Measurements from ENCODE around the gene LRRC61.
A peak's percentile ranks its signal among the peaks of the same experiment; 100 is the strongest.

The LRRC61 gene

DNA sequence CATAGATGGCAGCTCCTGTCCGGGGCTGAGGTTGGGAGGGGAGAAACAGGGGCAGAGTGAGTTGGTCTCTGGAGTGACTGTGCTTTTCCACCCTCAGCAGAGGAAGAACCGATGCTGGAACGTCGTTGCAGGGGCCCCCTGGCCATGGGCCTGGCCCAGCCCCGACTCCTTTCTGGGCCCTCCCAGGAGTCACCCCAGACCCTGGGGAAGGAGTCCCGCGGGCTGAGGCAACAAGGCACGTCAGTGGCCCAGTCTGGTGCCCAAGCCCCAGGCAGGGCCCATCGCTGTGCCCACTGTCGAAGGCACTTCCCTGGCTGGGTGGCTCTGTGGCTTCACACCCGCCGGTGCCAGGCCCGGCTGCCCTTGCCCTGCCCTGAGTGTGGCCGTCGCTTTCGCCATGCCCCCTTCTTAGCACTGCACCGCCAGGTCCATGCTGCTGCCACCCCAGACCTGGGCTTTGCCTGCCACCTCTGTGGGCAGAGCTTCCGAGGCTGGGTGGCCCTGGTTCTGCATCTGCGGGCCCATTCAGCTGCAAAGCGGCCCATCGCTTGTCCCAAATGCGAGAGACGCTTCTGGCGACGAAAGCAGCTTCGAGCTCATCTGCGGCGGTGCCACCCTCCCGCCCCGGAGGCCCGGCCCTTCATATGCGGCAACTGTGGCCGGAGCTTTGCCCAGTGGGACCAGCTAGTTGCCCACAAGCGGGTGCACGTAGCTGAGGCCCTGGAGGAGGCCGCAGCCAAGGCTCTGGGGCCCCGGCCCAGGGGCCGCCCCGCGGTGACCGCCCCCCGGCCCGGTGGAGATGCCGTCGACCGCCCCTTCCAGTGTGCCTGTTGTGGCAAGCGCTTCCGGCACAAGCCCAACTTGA lies 48.2 kb downstream of the LRRC61 start:
- no peak for DNase-seq (ENCODE audit: low spot score)

DNA sequence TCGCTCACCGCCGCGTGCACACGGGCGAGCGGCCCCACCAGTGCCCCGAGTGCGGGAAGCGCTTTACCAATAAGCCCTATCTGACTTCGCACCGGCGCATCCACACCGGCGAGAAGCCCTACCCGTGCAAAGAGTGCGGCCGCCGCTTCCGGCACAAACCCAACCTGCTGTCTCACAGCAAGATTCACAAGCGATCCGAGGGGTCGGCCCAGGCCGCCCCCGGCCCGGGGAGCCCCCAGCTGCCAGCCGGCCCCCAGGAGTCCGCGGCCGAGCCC lies 48.8 kb downstream of the LRRC61 start:
- DNase-seq (ENCODE audit: low spot score) = no peak

DNA sequence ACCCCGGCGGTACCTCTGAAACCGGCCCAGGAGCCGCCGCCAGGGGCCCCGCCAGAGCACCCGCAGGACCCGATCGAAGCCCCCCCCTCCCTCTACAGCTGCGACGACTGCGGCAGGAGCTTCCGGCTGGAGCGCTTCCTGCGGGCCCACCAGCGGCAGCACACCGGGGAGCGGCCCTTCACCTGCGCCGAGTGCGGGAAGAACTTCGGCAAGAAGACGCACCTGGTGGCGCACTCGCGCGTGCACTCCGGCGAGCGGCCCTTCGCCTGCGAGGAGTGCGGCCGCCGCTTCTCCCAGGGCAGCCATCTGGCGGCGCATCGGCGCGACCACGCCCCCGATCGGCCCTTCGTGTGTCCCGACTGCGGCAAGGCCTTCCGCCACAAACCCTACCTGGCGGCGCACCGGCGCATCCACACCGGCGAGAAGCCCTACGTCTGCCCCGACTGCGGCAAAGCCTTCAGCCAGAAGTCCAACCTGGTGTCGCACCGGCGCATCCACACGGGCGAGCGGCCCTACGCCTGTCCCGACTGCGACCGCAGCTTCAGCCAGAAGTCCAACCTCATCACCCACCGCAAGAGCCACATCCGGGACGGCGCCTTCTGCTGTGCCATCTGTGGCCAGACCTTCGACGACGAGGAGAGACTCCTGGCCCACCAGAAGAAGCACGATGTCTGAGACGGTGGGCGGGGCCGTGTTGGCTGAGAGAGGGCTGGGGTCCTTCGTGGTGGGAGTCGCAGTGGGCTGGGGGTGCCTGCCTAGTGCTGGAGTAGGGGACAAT lies 49.3 kb downstream of the LRRC61 start:
- no peak for DNase-seq (ENCODE audit: low spot score)

DNA sequence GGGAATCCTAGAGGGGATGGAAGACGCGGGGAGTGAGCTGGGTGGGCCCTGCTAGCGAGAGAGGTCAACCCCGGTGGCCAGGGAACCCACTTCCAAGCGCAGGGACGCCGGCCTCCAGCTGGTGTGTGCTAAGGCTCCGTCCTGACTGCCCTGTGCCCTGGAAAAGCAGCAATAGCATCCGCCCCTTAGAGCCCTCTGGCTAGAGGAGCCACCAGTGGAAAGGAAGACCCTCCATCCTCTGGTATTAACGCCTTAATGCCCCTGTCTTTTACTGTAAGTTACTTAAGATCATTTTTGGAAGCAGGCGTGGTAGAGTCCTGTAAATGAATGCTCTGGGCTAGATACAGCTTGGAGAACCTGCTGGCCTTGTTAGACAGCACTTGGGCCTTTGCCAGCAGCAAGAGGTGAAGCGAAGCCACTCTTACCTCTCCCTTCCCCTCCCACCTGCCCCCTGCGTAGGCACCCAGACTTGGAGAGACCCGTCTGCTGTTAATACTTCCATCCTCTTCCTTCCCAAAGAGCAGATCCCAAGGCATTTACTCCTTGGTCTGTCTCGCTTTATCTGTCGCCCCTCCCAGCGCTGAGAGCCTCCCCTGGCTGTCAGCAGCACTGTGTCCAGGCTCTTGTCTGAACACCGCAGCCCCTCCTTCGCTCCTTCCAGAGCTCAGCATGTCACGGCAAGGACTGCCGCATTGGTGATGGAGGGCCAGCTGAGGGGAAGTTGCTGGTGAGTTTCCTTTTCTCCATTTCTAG lies 50.1 kb downstream of the LRRC61 start:
- no peak for DNase-seq (ENCODE audit: low spot score)

DNA sequence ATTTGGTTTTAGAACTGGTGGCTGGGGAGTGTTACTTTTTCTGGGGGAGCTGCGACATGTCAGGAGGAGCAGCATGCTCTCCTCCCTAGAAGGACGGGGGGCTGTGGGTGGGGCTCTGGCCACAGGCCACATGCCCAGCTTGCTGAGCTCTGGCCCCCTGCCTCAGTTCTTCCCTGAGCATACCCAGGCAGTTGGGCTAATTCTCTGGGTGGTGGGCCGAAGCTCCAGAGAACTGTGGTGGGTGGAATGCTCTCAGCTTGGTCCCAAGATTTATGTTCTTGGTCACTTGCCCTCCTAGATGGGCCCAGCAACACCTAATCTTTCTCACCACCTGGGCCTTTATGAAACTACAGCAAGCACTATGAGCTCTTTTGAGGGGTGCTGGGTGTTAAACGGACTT lies 50.9 kb downstream of the LRRC61 start:
- DNase-seq (ENCODE audit: low spot score) = no peak

DNA sequence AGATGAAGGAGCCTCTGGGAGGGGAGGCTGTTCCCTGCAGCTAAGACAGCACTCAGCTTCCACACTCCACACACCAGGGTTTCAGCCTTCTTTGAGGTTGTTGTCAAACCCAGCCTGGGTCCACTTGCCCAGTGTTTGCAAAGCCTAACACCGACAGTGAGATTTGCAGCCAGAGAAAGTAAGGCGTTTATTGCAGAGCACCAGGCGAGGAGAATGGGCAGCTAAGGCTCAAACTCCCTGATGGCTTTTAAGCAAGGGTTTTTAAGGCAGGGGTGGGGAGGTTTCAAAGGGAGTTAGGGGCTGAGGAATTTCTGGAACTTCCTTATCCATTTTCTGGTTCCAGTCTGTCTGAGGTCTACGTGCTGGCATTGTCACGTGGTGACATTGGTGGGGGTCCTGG lies 51.3 kb downstream of the LRRC61 start:
- no peak for DNase-seq (ENCODE audit: low spot score)

DNA sequence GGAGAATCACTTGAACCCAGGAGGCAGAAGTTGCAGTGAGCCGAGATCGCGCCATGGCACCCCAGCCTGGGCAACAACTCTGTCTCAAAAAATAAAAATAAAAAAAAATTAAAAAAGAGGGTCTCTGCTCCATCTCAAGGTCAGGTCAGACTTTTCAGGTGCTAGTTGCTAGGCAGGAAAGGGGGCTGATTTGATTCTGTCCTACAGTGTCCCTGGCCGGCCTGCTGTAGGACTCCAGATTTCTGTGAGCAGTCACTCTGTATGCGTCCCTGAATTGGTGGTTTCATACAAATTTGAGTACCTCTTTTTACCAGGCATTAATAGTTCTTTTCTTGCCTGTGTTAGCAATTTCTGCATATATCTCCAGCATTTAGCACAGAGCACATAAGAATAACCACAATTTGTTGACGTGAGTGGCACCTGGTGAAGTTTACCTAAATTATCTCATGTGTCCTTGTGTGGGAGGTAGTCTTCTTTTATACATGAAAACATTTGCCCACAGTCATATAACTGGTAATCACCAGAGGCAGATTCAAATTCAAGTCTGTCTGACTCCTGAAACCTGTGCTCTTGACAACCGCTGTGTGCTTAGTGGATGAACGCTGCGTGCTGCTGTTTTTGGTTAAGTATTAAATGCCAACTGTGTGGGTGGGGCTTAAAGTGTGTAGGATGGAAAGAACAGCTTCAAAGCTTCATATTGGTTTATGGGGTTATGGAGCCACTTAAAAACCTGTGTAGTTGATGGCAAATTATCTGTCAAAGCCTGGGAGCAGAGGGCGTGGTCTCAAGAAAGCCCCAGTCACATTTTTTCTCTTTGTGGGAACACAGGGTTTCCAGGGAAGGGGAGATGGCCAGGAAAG lies 52.7 kb downstream of the LRRC61 start:
- DNase-seq (ENCODE audit: low spot score) = no peak

DNA sequence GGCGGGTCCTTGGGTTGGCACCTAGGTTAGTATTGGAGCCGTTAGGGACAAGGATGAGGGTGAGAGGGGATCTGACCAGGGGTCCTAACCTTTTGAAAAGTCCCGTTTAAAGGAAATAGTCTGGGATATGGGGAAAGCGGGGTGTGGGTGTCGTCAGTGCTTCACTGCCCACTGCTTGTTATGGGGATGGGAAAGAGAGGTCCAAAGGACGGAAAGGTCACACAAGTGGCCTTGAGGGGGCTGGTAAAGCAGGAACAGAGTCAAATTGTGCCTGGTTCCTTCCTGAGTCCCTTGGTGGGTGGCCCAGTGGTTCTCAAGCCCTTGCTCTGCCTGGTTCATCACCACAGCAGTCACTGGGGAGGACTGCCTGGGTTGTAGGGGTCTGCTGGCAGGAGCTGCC lies 53.4 kb downstream of the LRRC61 start:
- DNase-seq (ENCODE audit: low spot score) = no peak

DNA sequence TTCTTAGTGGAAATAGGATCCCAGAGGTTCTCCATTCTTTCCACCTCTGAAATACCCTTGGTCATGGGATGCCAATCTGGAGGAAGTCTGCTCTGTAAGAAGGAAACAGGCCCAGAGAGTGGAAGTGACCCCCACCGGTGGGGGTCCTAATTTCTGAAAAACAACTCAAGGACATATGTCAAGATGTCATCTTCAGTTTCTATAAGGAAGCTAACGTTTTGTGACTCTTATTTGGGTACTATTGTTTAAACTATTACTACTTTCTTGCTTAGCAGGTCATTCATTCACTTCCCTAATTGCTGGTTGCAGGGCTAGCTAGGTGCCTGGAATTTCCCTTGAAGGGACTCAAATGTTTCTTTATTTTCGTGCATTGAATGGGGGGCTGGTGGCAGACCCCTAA lies 54.0 kb downstream of the LRRC61 start:
- no peak for DNase-seq (ENCODE audit: low spot score)

DNA sequence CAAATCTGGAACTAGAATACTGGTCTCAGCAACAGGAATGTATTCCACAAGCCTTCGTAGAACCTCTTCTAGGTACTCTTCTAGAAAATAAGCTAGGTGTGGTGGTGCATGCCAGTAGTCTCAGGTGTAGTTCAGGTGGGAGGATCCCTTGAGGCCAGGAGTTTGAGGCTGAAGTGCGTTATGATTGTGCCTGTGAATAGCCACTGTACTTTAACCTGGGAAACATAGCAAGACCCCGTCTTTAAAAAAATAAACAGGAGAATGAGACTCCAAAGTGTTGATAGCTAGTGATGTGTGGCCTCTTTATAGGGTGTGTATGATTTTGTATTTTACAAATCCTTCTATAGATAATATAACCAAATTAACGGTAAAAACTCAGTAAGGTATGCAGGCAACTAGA lies 54.5 kb downstream of the LRRC61 start:
- DNase-seq (ENCODE audit: low spot score) = no peak

DNA sequence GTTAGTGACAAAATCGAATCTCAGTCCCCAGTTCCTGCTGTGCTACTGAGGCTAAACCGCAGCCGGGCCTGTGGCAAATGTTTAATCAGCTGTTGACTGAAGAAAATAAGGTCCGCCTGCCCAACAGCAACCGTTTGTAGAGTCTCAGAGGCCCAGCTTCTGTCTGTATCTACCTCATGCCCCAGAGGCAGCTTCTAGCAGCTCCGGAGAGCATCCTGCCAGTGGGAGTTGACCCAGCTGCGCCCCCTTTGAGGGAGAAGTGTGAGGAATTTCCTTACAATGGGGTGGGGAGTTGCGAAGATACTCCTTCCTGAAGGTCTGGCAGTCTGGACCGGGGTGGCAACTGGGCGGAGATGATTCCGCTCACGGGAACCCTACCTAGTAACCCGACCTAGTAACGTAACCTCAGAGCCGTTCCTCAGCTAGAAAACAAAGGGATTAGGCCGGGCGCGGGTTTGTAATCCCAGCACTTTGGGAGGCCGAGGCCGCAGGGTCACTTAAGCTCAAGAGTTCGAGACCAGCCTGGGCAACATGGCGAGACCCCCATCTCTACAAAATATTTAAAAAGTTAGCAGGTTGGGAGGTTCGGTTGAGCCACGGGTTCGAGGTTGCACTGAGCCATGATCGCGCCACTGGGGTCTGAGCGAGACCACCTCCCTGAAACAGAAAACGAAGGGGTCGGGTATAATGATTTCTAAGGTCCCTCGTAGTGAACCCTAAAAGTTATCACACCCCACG lies 55.1 kb downstream of the LRRC61 start:
- DNase-seq (ENCODE audit: low spot score) = peak; percentile 71

DNA sequence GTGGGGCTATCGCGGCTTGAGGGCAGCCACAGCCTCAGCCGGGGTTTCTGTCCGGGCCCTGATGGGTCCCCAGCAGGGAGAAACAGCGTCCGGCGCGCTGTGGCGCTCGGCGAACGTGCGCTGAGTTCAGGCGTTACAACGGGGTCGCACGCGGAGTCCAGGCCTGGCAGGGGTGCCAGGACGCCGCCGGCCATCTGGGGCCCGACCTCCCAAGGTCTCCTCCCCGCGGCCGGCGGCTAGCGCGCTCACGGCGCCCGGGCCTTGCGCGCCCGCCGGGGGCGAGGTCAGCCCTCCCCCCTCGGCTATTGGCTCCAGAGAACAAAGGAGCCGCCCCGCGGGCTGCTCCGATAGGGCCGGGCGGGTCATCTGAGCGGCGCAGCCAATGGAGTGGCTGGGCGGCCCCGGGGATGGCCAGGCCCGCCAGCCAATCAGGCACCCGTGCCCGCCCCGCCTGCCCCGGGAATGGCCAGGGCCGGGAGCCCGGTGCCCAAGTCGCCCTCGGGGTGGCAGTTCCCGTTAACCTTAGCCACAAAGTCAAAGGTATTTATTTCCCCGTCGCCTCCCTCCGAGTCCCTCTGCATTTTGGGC lies 55.8 kb downstream of the LRRC61 start, which contains the start of gene ZNF775:
Gene ZNF775, plus strand, starts transcription at position 478 of the 588 bp plus-strand sequence. CDS start 9,141 bp downstream, outside the sequence.
- peak; percentile 96 for DNase-seq (ENCODE audit: low spot score)

DNA sequence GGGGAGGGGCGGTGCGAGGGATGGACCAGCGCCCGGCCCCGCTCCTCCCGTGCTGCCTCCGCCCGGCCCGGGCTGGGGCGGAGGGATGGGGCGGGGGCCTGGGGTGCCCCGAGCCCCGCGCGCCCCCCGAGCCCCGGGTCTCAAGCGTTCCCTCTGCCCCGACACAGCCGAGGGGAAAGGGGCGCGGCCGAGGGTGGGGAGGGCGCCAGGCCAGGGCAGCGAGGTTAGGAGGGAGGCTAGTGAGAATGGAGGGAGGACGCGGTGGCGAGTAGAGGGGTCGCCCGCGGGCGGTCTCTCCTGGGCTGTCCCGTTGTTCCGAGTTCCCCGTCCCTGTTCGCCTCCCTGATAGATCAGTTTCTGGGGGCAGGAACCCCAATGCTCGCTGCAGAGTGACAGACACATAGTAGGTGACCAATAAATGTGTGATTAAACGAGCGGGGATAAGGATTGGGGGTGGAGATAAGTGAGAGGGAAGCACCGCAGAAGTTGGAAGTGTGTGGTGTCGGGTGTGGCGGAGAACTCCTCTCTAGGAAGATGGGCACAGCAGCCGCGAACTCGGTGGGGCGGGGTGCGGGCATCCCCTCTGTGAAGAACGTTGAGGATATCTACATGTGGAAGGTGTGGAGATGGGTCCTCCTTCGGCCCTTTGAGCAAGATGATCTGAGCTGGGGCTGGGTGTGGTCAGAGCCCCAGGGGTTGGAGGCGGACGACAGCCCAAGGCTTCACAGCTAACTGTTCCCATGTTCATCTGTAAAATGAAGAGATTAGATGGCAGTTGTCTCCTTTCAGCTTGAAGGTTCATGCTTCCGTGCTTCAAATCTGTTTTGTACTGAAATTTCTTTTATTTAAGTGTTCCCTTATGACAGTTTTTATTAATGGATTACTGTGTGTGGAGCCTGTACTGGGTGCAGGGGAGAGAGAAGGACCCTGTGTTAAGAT lies 56.6 kb downstream of the LRRC61 start:
- DNase-seq (ENCODE audit: low spot score) = peak; percentile 56

DNA sequence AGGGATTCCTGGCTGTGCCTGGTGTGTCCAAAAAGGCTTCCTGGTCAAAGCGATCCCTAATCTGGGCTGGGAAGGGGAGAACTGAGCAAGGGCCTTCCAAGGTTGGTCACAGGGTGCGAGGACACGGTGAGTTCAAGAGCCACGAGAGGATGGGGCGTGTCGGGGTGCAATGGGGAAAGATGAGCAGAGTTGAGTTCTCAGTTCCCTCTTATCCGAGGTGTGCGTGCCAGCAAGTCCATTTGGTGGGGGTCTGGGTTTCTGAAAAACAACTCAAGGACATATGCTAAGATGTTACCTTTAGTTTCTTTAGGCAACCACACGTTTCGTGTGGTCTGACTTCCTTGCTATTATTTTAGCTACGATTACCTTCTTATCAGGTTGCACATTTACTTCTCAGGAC lies 57.3 kb downstream of the LRRC61 start:
- DNase-seq (ENCODE audit: low spot score) = no peak

DNA sequence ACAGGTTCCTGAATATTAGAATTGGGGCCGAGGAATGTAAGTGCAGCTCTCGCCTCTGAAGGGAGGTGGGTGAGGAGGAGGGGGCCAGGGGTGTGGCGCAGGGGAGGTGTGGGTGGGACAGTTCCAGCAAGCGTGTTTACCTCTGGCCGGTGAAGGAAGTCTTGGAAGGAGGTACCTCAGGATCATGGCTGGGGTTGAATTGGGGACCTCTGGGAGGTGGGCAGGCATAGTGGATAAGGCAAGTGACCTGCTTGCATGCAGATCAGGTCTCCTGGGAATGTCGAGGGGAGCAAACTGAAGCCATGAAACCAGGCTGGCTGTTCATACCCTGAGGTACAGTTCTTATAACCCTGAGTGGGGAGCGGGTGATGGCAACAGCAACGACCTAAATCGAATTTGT lies 57.9 kb downstream of the LRRC61 start:
- no peak for DNase-seq (ENCODE audit: low spot score)

DNA sequence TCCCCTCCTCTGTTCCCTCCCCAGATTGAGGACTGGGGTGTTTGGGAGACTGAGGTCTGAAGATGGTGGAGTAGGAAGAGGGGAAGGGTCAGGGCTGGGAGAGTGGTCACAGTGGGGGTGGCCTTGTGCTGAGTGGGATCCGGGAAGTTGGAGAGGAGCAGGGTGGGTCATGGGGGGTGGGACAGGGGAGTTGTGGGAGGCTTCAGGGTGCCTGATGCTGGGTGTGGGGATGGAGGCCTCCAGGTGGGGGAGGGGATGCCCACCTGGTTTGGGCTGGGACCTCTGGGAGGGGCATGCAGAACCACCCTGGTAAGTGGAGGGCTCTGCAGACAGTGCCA lies 58.6 kb downstream of the LRRC61 start:
- no peak for DNase-seq (ENCODE audit: low spot score)

DNA sequence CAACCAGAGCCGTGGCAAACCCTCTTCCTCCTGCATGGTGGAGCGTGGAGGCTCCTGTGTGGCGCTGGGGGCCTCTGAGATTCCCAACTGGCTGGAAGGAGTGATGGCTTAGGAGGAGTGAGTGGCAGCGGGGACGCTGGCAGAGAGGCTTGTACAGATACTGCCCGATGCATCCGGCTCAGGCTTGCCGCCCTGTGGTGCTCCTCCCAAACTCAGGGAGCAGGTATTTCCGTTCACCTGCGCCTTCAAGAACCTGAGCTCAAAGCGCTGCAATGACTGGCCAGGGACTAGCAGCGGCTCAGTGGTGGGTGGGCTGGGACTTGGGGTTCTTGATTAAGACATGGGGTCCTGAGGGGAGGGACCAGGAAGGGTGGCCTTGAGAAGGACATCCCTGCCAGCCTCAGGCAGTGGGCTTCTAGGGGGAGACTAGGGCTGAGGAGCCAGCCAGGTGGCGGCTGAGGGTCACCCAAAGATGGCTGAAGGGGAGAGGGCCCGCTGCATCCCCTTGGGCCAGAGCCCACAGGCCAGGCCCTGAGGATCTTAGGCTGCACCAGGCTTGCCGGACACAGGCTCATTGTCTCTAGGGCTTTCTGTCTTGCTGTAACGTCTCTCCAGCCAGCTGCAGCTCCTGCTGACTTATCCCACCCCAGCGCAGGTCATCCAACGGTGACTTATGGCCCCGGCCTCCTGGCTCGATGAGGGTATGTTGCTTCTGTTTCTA lies 59.1 kb downstream of the LRRC61 start:
- peak; percentile 85 for DNase-seq (ENCODE audit: low spot score)

DNA sequence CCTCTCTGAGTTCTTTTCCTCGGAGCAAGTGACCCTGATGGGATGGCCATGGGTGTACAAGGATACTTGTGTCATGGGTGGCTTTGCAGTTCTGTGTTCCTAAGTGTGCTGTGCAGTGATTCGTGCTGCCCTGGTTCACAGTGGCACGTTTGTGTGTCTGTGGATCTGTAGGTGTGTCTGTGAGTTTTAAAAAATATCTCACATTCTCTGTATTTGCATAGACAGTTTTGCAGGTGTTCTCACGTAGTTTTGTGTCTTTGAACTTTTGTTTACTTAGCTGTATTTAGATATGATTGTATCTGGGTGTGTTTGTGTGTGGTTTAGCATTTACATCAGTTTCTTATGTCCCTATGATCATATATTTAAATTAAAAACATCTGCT lies 59.7 kb downstream of the LRRC61 start:
- no peak for DNase-seq (ENCODE audit: low spot score)

Data from globus pallidus (tissue), 1 donor.